Progenitor cell of endocrine pancreas (in vitro differentiated cells): Measurements from ENCODE around the gene PGAP3. TPM values are rescaled to one million over a fixed set of nuclear protein-coding genes. Genes with fewer than 3 reads are reported as not detected.
A peak's percentile ranks its signal among the peaks of the same experiment; 100 is the strongest.
"Not testable (repeated sequence)": the region's sequence is repeated elsewhere in the genome, so short reads cannot be mapped to it uniquely, and the experiment has no call there.

ENCODE experiments used
- DNase-seq: peaks from one replicate; pipeline ENCODE4 v3.0.0; 2021; ENCODE audit warnings: low spot score; ENCODE audit not compliant: unreplicated experiment
- H3K27ac Mint-ChIP-seq: 2 replicates; pipeline ENCODE4 v1.8.0; 2021; ENCODE audit warnings: mild to moderate bottlenecking, moderate library complexity, mixed read lengths
- H3K27me3 Mint-ChIP-seq: 2 replicates; pipeline ENCODE4 v1.8.0; 2021; ENCODE audit warnings: mixed read lengths
- H3K36me3 Mint-ChIP-seq: 2 replicates; pipeline ENCODE4 v1.8.0; 2022; ENCODE audit warnings: mixed read lengths; ENCODE audit not compliant: insufficient read depth
- H3K4me1 Mint-ChIP-seq: 2 replicates; pipeline ENCODE4 v1.8.0; 2021; ENCODE audit warnings: low read depth, mixed read lengths
- H3K4me3 Mint-ChIP-seq: 2 replicates; pipeline ENCODE4 v1.8.0; 2021; ENCODE audit warnings: low read depth, mild to moderate bottlenecking, moderate library complexity, mixed read lengths
- H3K9me3 Mint-ChIP-seq: 2 replicates; pipeline ENCODE4 v1.8.0; 2021; ENCODE audit warnings: low read depth, mixed read lengths
- total RNA-seq: library from RNA; stranded (reverse); gene quantifications from 2 replicates; pipeline ENCODE4 v1.2.1, GENCODE V29; 2021
- TF ChIP-seq, protein P1 (sequence below): fragments of 200-600 bp; sonication (generic); IDR thresholded peaks from one replicate; pipeline ENCODE4 v1.5.0; 2021; ENCODE audit warnings: antibody characterized with exemption, mild to moderate bottlenecking; ENCODE audit not compliant: unreplicated experiment

The PGAP3 gene
- total RNA-seq, 1 donor from 2014 or later = 40.1 TPM

DNA sequence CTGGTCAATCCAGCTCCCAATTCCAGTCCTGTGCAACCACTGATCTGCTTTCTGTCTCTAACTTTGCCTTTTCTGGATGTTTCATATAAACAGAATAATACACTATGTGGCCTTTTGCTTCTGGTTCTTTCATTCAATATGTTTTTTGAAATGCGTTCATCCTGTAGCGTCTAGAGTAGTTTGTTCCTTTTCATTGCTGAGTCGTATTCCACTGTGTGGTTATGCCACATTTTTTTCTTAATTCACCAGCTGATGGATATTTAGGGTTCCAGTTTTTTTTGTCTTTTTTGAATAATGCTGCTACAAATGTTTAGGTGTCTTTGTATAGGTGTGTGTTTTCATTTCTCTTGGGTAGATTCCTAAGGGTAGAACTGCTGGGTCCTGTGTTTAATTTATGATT is 44.7 kb upstream of the PGAP3 start:
- no peak for DNase-seq
- no peak overlapping the region for H3K27ac Mint-ChIP-seq
- H3K9me3 Mint-ChIP-seq = no peaks in the 10 kb centered on the region
- H3K4me3 Mint-ChIP-seq = peak overlapping the region; percentile 6
- H3K4me1 Mint-ChIP-seq = peaks cover 22% of the 10 kb centered on the region
- H3K27me3 Mint-ChIP-seq = peaks cover 16% of the 10 kb centered on the region
- TF ChIP-seq, protein P1, sequence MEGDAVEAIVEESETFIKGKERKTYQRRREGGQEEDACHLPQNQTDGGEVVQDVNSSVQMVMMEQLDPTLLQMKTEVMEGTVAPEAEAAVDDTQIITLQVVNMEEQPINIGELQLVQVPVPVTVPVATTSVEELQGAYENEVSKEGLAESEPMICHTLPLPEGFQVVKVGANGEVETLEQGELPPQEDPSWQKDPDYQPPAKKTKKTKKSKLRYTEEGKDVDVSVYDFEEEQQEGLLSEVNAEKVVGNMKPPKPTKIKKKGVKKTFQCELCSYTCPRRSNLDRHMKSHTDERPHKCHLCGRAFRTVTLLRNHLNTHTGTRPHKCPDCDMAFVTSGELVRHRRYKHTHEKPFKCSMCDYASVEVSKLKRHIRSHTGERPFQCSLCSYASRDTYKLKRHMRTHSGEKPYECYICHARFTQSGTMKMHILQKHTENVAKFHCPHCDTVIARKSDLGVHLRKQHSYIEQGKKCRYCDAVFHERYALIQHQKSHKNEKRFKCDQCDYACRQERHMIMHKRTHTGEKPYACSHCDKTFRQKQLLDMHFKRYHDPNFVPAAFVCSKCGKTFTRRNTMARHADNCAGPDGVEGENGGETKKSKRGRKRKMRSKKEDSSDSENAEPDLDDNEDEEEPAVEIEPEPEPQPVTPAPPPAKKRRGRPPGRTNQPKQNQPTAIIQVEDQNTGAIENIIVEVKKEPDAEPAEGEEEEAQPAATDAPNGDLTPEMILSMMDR = no peak
- H3K36me3 Mint-ChIP-seq = peaks cover 1% of the 10 kb centered on the region

DNA sequence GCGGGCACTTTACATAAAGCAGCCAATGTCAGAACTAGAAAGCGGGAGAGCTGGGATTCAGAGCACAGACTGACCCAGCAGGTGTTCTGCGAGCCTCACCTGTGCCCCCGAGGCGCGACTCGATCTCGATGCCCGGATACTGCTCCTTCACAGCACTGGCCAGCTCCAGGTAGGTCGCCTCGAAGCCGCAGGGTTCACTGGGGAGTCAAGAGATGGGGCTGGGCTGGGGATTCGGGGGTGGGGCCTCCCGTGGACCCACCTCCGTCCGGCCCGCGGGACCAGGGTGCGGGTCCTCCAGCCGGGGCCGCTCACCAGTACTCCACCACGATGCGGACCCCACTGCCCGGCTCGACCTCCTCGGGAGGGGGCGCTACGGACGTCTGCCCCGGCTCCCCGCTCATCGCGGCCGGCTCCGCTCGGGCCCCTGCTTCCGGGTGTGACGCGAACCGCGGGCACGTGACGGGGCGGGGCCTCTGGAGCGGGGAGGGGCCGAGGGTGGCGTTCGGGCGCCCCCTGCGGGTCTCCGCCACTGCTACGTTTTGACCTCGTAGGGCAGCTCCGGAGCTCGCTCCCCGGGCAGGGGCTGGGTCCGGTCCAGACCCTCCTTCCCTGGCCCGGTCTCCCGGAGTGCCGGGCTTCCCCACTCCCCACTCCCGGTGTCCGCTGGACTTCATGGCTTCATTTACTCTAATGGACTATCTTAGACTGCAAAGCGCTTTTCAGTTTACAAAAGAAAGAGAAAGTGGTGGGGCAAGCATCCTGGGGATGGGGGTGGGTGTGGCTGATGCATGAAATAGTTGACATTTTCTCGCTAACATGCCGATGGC is 42.5 kb upstream of the PGAP3 start, which contains the start of gene MIEN1:
MIEN1 (minus strand) TSS at position 438 of the 827 bp plus-strand sequence; CDS start at position 401, 37 bp downstream.
- Mint-ChIP-seq H3K36me3 (peaks cover 6% of the 10 kb centered on the region), H3K4me3 (peak within 1 kb of the TSS; percentile 85), H3K27ac (peak within 1 kb of the TSS; percentile 86), H3K27me3 (peaks cover 6% of the 10 kb centered on the region), H3K9me3 (no peaks in the 10 kb centered on the region), H3K4me1 (peaks cover 6% of the 10 kb centered on the region)
- TF ChIP-seq, protein P1 = peak; percentile 92
- DNase-seq = peak; percentile 96

DNA sequence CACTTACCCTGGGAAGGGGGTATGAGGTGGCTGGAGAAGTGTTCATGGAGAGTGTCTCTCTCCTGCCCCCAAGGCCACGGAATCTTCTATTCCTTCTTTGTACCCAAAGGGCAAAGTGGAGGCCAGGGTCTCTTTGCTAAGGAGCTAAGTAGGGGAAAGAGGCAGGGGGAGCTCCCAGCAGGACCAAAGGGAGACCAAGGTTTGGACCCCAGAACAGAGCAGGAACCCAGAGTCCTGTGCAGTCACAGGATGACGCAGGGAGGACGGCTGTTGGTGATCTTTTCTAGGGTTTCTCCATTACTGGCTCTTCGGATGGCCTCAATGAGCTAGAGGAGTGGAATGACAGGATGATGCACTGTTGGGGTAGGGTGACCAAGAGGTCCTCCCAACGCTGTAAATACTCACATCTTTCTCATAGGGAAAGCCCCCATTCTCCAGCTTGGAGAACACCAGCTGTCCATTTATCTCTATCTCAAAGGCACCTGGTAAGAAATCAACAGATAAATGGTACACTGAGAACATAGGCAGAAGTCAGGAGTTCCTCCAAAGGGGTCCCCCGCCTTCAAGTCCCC is 41.5 kb upstream of the PGAP3 start:
- TF ChIP-seq, protein P1 = no peak
- H3K27me3 Mint-ChIP-seq = peaks cover 3% of the 10 kb centered on the region
- H3K4me1 Mint-ChIP-seq = peaks cover 6% of the 10 kb centered on the region
- no peaks in the 10 kb centered on the region for H3K9me3 Mint-ChIP-seq
- peak overlapping the region; percentile 82 for H3K27ac Mint-ChIP-seq
- DNase-seq = no peak
- peaks cover 9% of the 10 kb centered on the region for H3K36me3 Mint-ChIP-seq
- peak overlapping the region; percentile 85 for H3K4me3 Mint-ChIP-seq

DNA sequence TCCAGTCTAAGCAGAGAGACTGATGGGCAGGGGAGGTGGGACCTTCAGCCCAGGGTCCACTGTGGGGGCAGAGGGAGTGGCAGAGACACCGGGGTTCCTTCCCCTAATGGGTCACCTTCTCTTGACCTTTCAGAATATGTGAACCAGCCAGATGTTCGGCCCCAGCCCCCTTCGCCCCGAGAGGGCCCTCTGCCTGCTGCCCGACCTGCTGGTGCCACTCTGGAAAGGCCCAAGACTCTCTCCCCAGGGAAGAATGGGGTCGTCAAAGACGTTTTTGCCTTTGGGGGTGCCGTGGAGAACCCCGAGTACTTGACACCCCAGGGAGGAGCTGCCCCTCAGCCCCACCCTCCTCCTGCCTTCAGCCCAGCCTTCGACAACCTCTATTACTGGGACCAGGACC is 39.7 kb upstream of the PGAP3 start:
- H3K4me1 Mint-ChIP-seq = peaks cover 6% of the 10 kb centered on the region
- no peaks in the 10 kb centered on the region for H3K9me3 Mint-ChIP-seq
- DNase-seq = no peak
- no peak overlapping the region for H3K27ac Mint-ChIP-seq
- TF ChIP-seq, protein P1 = no peak
- H3K4me3 Mint-ChIP-seq = no peak overlapping the region
- peaks cover 2% of the 10 kb centered on the region for H3K27me3 Mint-ChIP-seq
- peaks cover 14% of the 10 kb centered on the region for H3K36me3 Mint-ChIP-seq

DNA sequence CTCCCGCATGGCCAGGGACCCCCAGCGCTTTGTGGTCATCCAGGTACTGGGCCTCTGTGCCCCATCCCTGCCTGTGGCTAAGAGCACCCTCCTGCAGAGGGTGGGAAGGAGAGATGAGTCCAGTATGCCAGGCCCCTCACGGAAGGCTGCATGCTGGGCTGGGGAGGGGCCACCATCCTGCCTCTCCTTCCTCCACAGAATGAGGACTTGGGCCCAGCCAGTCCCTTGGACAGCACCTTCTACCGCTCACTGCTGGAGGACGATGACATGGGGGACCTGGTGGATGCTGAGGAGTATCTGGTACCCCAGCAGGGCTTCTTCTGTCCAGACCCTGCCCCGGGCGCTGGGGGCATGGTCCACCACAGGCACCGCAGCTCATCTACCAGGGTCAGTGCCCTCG is 38.8 kb upstream of the PGAP3 start:
- Mint-ChIP-seq H3K27me3 (no peaks in the 10 kb centered on the region), H3K27ac (no peak overlapping the region), H3K4me3 (no peak overlapping the region), H3K36me3 (peaks cover 14% of the 10 kb centered on the region), H3K9me3 (no peaks in the 10 kb centered on the region), H3K4me1 (peaks cover 6% of the 10 kb centered on the region)
- DNase-seq = no peak
- TF ChIP-seq, protein P1 = no peak

DNA sequence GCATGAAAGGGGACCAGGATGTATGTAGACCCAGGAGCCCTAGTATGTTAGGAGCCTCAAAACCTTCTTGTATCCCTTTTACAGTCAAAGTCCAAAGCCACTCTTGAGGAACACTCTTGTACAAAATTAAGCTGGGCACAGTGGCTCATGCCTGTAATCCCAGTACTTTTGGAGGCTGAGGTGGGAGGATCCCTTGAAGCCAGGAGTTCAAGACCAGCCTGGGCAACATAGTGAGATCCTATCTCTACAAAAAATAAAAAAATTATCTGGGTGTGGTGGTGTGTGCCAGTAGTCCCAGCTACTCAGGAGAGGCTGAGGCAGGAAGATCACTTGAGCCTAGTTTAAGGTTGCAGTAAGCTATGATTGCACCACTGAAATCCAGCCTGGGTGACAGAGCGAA is 38.1 kb upstream of the PGAP3 start:
- H3K4me3 Mint-ChIP-seq, H3K27ac Mint-ChIP-seq, DNase-seq, H3K4me1 Mint-ChIP-seq, H3K9me3 Mint-ChIP-seq, H3K27me3 Mint-ChIP-seq: not testable (repeated sequence)
- H3K36me3 Mint-ChIP-seq = peaks cover 16% of the 10 kb centered on the region
